GM18508 (cell line): ENCODE data around the gene PRRG2.

Source experiments
- ATAC-seq: cut with Tn5 transposase; IDR thresholded peaks from one replicate; pipeline ENCODE4 v1.9.1; 2021; ENCODE audit warnings: moderate number of reproducible peaks; ENCODE audit not compliant: insufficient read depth, unreplicated experiment

The PRRG2 gene

DNA sequence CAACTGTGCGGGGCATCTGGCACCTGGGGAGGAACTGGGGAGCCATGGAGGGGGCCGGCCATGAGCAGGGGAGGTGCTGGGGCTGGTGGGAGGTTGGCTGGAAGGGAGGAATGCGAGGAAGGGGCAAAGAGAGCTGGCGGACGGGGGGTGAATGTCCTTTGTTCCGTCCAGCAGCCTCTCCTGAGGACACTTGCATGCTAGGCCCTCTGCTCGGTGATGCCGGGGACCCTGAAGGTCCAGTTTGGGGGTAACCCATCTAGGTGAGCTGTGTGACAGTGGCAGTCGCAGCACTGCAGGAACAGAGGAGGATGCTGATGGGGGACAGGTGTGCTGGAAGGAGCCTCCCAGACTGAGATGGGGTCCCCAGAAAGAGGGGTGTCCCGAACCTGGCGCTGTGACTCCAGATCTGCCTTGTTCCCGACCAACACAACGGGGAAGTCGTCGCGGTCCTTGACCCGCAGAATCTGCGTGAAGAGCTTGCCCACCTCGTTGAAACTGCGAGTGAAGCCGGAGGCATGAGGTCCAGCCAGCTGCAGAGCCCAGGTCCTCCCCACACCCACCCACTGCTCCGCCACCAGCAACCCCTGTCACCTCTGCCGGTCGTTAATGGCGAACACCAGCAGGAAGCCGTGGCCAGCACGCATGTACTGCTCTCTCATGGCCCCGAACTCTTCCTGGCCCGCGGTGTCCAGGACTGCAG, 55.3 kb downstream of the PRRG2 start:
- ATAC-seq: no peak

DNA sequence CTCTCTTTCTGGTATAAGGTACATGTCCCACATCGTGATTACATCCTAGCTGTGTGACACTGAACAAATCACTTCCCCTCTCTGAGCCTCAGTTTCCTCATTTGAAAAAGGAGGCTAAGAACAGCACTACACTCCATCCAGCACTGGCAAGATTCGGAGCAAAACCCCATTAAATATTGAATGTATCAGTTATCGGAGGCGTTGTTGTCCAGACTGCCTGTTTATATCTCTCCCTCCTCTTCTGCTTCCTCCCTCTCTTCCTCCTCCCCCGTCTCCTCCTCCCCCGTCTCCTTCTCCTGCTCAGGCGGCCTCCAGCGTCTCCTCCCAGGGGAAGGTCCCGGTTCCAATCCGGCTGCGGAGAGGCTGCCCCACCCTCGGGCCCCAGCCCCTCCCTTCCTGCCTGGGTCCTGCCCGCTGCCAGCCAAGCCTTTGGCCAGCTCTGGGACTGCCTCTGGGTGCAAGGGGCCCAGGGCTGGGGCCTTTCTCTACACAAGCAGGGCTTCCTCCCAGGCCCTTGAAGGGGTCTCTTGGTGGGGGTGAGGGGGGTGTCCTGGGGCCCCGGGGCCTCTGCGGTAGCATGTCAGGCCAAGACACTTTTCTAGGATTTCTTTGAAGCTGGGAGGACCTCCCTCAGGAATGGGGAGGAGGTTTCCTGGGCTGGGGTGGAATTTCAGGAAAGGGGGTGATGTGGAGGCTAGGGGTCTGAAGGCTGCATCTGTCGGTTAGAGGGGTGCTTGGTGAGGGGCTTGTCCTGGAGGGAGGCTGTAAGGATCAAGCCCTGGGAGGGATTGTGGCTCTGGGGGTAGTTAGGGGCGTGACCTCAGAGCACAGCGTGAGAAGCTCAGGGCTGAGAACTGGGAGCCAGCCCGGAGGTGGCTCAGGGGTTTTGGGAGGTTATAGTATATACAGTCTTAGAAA, 57.0 kb downstream of the PRRG2 start:
- no peak for ATAC-seq

DNA sequence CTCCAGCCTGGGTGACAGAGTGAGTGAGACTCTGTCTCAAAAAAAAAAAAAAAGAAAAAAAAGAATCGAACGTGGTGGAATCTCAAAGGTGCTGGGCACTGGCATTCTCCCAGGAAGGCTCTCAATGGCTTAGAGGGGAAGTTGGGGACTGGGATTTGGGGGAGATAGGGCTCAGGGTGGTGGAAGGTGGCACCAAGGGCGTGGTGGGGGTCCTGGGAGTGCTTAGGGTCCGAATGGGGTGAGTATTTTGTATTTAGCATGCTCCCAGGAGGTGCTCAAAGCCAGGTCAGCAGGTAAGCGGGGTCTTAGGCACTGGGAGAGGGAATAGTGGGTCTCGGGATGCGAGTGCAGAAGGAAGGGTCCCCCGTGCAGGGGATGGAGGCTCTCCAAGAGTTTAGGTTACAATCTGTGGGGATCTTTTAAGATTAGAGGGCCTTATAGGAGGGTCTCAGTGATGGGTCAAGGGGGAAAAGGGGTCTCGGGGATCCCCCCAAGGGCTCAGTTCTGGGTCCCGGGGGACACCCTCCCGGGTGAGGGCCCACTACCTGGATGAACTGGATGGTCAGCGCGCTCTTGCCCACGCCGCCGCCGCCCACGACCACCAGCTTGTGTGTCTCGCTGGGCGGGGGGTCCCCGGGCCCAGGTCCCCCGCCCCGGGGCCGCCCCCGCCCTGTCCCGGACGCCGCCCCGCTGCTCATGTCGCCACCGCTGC, 58.4 kb downstream of the PRRG2 start:
- ATAC-seq: no peak

DNA sequence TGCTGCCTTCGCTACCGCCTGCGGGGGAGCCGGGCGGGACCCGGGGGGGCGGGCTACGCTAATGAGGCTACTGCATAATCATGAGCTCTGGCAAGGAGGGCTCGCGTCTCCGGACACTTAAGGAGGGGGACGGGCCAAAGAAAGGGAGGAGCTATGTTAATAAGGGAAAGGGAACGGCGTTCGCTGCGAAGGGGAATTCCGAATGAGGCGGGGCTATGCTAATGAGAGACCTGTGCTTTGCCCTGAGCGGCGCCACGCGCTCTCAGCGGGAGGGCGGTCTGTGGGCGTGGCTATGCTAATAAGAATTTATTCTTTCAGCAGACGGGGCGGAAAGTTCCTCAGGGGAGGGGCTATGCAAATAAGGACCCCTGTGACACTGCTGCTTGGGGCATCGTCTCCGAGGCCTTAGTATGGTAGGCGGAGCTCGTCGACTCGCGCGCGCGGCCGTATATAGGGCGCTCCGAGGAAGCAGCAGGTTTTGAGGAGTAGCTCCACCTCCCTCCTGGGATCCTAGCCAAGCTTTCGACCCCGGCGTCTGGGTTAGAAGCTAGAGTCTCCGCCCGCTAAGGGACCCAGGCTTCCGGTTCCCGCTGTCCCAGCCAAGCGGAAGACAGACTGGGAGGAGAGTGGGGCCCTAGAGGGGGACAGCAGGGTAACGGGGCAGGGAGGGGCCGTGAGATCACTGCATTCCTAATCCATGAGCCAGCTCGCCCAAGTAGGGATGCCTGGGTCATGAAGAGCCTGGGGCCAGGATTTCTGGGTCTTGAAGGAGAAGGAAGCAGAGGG, 59.2 kb downstream of the PRRG2 start, which contains the start of gene RRAS:
RRAS (minus strand) TSS at position 31 of the 786 bp plus-strand sequence. CDS start 45 bp downstream, outside the sequence.
- ATAC-seq: peak; percentile 57
